Occipital lobe (tissue), 2 donors: ENCODE data around the gene RCBTB2. TPM values are rescaled to one million over a fixed set of nuclear protein-coding genes. Genes with fewer than 3 reads are reported as not detected.
A peak's percentile ranks its signal among the peaks of the same experiment; 100 is the strongest.
"Not testable (repeated sequence)": the region's sequence is repeated elsewhere in the genome, so short reads cannot be mapped to it uniquely, and the experiment has no call there.

Experiments
- DNase-seq: peaks from one replicate; lab custom pipeline; 2025; lab: John Stamatoyannopoulos, UW
- total RNA-seq: library from RNA; depleted of rRNA; stranded (reverse); fragments of >200 nt; gene quantifications from one replicate; pipeline ENCODE4 v1.2.3, GENCODE V29; 2014

The RCBTB2 gene
- 45.2 TPM for total RNA-seq

GRCh38 chr13:48532506-48533499 is at the start of gene RCBTB2:
RCBTB2 (minus strand) TSS chr13:48533080; CDS start chr13:48521939, 11,141 bp downstream.
- DNase-seq, result peak; percentile 91

- DNase-seq, result no peak
Measured at GRCh38 chr13:48582084-48582483, 49.2 kb upstream of the RCBTB2 start.

- no peak for DNase-seq
Measured at GRCh38 chr13:48580896-48581295, 48.0 kb upstream of the RCBTB2 start.

GRCh38 chr13:48580185-48580803 is 47.4 kb upstream of the RCBTB2 start:
- peak; percentile 4 for DNase-seq

- DNase-seq, result not testable (repeated sequence)
Measured at GRCh38 chr13:48579919-48580180, 47.0 kb upstream of the RCBTB2 start.

GRCh38 chr13:48579165-48579918 is 46.5 kb upstream of the RCBTB2 start:
- DNase-seq, result no peak

GRCh38 chr13:48578516-48579164 is 45.8 kb upstream of the RCBTB2 start:
- DNase-seq, result no peak

- no peak for DNase-seq
Measured at GRCh38 chr13:48576448-48577010, 43.6 kb upstream of the RCBTB2 start.

GRCh38 chr13:48575031-48575430 is 42.2 kb upstream of the RCBTB2 start:
- no peak for DNase-seq

- DNase-seq, result no peak
Measured at GRCh38 chr13:48574041-48574796, 41.3 kb upstream of the RCBTB2 start.

GRCh38 chr13:48573213-48574007 is 40.5 kb upstream of the RCBTB2 start:
- DNase-seq, result no peak

- DNase-seq, result no peak
Measured at GRCh38 chr13:48571126-48571913, 38.4 kb upstream of the RCBTB2 start.

- DNase-seq, result no peak
Measured at GRCh38 chr13:48570216-48570828, 37.4 kb upstream of the RCBTB2 start.

- no peak for DNase-seq
Measured at GRCh38 chr13:48569104-48569666, 36.3 kb upstream of the RCBTB2 start.

- no peak for DNase-seq
Measured at GRCh38 chr13:48568370-48569103, 35.7 kb upstream of the RCBTB2 start.

GRCh38 chr13:48567515-48568369 is 34.9 kb upstream of the RCBTB2 start:
- no peak for DNase-seq
